HFF-Myc (cell line): ENCODE data around the gene ACER3.
"Not testable (repeated sequence)": the region's sequence is repeated elsewhere in the genome, so short reads cannot be mapped to it uniquely, and the experiment has no call there.

Experiments used
- DNase-seq: peaks from one replicate; pipeline ENCODE4 v3.0.0-alpha.2; 2011; ENCODE audit warnings: low read depth; ENCODE audit errors: extremely low read depth
- H3K4me3 ChIP-seq: replicated peaks from 2 replicates; pipeline ENCODE4 v1.5.1; 2011; ENCODE audit warnings: low read depth, mild to moderate bottlenecking, control low read depth, low read length
- CTCF ChIP-seq: IDR thresholded peaks from 2 replicates; pipeline ENCODE4 v1.5.1; 2012; ENCODE audit warnings: mild to moderate bottlenecking, low read depth, low read length, control low read depth; ENCODE audit errors: missing control alignments

Gene ACER3

DNA sequence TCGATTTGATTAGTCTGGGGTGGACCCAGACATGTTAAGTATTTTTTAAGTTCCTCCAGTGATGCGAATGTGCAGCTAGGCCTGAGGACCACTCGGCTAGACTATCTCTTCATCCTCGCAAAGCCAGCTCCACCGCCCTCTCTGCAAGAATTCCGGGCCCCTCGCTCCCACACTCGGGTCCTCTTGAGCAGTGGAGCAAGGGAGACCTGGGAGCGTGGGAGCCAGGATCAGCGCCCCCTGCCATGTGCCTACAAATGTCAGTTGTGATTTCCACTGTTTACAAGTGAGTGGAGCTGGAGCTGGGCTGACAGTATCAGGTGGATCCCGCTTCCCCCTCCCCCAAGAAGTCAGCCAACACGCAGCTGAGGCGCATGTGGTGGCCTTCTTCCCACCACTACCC lies 180.2 kb downstream of the ACER3 start:
- no peak for DNase-seq
- TF ChIP-seq CTCF: no peak
- H3K4me3 ChIP-seq: no peak overlapping the region

DNA sequence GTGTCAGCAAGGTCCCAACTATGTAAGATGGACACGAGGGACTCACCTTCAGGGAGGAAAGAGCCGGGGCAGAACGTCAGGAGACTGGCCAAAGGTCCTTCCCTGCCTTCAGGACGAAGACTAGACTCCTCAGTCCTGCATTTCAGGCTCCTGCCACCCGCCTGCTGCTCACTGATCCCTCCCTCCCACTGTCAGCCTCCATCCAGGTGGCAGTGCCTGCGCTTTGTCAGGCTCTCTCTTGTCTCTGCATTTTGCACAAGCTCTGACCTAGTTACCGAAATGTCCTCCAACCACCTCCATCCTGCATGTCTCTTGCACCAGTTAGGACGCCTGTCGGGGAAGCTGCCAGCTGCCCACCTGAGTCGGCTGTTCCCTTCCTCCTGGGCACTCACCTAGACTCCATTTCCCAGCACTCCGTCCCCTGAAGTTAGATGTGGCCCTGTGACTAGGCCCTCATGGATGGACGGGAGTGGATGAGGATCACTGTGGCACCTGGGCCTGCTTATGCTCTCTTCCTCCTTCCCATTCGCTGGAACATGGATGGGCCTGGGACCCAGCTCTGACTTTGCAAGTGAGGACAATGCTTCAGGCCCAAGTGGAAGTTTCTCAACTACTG lies 181.5 kb downstream of the ACER3 start:
- no peak for DNase-seq
- TF ChIP-seq CTCF: no peak
- H3K4me3 ChIP-seq: no peak overlapping the region

GRCh38 chr11:77044356-77044755 lies 183.6 kb downstream of the ACER3 start:
- TF ChIP-seq CTCF: no peak
- DNase-seq: no peak

DNA sequence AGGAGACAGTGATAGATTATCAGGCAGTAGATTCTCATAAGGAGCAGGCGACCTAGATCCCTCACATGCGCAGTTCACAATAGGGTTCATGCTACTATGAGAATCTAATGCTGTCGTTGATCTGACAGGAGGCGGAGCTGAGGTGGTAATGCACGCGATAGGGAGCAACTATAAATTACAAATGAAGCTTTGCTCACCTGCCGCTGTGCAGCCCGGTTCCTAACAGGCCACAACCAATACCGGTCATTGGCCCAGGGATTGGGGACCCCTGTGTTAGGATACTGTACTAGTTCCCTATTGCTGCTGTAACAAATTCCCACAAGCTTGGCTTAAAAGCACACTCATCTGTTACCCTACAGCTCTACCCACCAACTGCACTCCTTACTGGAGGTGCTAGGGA lies 184.2 kb downstream of the ACER3 start:
- no peak overlapping the region for H3K4me3 ChIP-seq
- TF ChIP-seq CTCF: no peak
- no peak for DNase-seq

More at GRCh38 chr11:77044356-77044755, 183.6 kb downstream of the ACER3 start:
- H3K4me3 ChIP-seq: no peak overlapping the region

DNA sequence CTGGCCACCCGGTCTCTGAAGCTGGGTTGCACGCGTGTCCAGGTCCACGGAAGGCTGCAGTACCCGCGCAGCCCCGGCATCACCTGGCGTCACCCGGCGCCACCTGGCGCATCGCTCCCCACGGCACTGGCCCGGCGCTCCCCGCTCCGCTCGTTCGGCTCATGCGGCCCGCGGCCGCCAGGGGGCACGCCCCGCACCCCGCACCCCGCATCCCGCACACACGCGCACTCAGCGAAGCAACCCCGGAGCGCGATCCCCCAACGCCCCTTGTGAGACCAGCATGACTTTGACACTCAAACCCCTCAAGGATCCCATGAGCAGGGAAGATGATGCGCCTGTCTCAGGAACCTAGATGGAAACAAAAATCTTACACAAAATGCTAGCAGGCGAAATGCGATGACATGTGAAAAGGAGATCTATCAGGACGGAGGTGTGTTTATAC lies 185.4 kb downstream of the ACER3 start:
- DNase-seq: no peak
- TF ChIP-seq CTCF: peak; percentile 87
- no peak overlapping the region for H3K4me3 ChIP-seq

DNA sequence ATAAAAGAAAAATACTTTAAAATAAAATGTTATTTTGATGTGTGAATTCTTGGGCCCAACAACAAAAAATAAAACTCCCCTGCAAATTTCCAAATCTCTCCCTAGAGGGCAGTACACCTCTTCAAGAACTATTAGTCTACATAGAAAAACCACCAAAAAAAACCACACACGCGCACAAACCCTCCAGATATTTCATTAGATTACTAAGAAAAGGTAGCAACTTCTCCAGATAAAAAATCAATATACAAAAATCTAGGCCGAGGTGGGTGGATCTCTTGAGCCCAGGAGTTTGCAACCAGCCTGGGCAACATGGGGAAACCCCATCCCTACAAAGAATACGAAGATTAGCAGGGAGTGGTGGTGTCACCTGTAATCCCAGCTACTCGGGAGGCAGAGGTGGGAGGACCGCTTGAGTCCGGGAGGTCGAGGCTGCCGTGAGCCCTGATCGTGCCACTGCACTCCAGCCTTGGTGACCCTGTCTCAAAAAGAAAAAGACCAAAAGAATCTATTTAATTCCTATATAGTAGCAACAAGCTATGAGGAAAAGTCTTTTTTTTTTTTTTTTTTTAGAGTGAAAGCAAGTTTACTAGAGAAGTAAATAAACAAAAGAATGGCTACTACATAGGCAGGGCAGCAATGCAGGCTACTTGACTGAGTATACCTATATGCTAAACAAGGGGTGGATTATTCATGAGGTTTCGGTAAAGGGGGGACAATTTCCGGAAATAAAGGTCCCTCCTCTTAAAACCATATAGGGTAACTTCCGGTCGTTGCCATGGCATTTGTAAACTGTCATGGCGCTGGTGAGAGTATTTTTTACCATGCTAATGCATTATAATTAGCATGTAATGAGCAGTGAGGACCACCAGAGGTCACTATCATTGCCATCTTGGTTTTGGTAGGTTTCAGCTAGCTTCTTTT lies 186.5 kb downstream of the ACER3 start:
- H3K4me3 ChIP-seq: peak overlapping the region; percentile 38
- TF ChIP-seq CTCF: peak; percentile 58
- DNase-seq: peak; percentile 95

GRCh38 chr11:77047928-77048446 lies 187.3 kb downstream of the ACER3 start:
- DNase-seq, H3K4me3 ChIP-seq: not testable (repeated sequence)
